Uterus (tissue), 2 donors: ENCODE data around the gene PPP2R2C.

Source experiments
- CTCF ChIP-seq, 4 experiments: fragments of 200-600 bp in 2 of 4; fragments of 450-650 bp in 2 of 4; sonication (generic) in 2 of 4; IDR thresholded peaks; one replicate each; pipeline ENCODE4 v1.5.1; 2016 to 2019; ENCODE audit warnings: antibody characterized with exemption in 4 of 4, mild to moderate bottlenecking in 2 of 4, moderate library complexity in 1 of 4
- POLR2A ChIP-seq, 2 donors: fragments of 450-650 bp; IDR thresholded peaks; one replicate each; pipeline ENCODE4 v1.6.1; 2016; ENCODE audit warnings: antibody characterized with exemption in 2 of 2, mild to moderate bottlenecking in 1 of 2, moderate library complexity in 1 of 2

- TF ChIP-seq CTCF (IDR thresholded peaks at IDR 0.05) (no peak), POLR2A (IDR thresholded peaks at IDR 0.05) (no peak)
Measured at GRCh38 chr4:6331468-6331867, 140.9 kb downstream of the PPP2R2C start.
